Nucleus accumbens (tissue), 56 donors: ENCODE results near the gene BABAM2.

ENCODE experiments used
- DNase-seq, 56 donors: peaks; one replicate each; lab custom pipeline; 2025; lab: John Stamatoyannopoulos, UW

The BABAM2 gene

GRCh38 chr2:27906074-27906473 is 15.5 kb downstream of the BABAM2 start:
- no peak for DNase-seq

GRCh38 chr2:27907547-27907946 is 17.0 kb downstream of the BABAM2 start:
- DNase-seq, result no peak

DNA sequence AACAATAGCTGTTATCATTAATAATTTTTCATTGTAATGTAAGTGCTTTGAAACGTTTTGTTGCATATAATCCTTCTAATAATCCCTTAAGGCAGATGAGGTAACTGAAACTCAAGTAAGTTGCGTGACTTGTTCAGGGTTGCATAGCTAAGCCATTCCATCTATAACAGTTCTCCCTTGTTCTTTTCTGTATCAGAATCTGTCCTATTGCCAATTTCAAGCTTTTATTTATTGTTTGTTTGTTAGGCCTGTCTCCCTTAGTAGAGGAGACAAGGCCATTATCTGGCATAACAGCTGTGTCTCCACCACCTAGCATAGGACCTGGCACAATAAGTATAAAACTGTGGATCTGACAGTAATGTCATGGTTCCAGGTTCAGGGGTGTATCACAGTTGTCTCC is 19.4 kb downstream of the BABAM2 start:
- DNase-seq, result no peak

DNA sequence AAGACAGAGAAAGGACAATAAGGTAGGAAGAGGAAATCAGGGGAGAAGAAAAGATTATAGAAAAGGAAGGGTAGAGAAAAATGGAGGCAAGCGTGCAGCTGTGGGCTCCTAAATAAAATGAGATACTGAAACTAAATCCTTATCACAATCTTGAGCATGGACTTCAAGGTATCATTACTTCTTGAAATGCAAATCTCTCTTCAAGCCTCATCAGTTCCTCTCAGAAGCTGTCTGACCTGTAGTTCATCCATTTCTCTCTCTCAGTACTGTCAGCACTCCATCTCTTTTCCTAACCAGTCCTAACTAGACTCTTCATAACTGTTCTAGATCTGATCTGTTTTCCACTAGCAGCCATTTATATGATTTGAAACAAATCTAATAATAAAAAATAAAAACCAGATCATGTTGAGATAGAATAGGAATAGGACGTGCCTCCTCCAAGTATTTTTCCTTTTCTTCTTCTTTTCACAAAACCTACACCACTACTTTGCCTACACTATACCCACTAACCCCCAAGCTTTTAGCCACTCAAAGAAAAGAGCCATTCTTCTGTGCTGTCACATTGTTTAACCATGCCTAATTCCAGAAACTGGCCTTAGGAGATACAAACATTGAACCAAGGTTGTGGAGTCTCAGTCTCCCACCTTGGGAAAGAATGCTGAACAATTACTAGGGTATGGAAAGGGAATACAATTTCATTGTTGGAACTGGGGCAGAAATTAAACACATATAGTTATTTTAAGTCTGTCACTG is 21.1 kb downstream of the BABAM2 start:
- no peak for DNase-seq

DNA sequence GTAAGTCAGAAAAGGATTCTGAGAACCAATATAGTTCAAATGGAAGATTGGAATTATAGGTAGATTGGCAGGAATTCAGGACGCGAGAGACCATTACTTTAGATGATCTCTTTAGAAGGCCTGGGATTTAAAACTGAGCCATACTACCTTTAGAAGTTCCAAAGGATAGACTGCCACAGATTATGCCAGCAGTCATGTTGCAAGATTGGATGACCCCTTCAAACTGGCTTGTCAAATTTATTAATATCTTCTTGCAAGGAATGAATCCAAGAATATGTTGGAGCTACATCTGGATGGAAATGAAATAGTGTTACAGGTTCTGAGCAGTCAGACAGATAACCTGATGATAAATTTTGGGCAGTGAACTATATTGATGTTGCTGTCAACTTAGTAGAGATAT is 22.0 kb downstream of the BABAM2 start:
- DNase-seq, result no peak

- DNase-seq, result no peak
These were observed 23.7 kb downstream of the BABAM2 start for GRCh38 chr2:27914041-27914804.

- no peak for DNase-seq
These were observed 24.3 kb downstream of the BABAM2 start for GRCh38 chr2:27914805-27915175.

DNA sequence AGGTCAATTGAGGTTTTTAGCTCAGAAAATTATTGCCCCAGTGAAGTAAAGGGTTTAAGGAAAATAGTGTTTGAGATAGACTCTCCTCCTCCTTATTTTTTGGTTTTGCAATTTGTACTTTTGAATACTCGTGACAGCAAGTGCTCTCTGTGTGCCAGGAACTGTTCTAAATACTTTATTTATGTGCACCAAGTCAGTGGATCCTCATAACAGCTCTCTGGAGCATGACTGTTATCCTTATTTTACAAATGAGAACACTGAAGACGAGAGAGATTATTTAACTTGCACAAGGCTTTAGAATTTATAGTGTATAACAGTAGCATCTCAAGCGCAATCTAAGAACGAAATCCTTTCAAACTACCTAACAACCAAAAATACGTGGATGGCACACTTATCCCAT is 24.7 kb downstream of the BABAM2 start:
- DNase-seq, result no peak

DNA sequence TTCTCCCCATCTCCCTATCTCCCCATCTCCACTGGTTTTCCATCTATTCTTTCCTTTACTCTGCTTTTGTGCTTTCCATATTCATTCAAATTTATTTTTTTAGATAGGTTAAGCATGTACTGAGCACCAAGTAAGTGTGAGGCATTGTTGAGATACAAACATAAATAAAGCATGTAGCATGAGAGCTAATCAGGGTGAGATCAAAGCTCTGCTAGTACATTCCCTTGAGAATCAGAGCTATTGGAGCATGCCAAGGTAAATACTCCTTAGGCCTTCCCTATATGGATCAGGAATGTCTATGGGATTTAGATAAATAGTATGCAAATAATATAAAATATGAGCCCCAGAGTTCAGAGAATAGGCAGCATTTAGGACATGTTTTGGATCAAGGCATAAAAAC is 25.3 kb downstream of the BABAM2 start:
- DNase-seq, result no peak

DNA sequence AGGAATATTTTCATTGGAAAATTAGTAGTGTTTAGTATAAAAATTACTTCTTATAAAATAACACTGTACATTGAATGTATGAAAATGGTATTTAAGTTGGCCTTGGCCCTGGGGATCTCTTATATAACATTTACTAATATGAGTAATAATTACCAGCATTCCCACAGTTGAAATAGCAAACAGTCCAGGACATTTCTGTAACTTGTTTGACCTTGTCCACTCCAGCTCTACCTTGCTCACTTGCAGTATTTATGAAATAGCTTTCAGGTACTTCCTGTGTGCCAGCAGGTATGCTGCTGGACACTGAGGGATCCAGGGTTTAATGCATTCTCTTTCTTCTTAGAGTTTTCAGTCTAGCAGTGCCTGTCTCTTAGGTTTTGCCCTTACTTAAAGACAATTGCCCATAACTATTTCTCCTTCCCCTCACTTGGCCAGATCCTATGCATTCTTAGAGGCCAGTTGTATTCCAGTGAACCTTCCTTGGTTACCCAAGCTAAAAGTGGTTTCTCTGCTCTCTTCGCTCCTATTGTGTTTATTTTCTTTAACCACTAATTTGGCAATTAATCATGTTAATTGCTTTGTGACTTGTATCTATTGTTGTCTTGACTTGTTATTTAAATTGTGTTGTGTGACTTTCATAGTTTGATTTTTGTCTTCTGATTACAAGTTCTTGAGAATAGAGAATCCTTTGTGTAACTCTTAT is 25.9 kb downstream of the BABAM2 start:
- DNase-seq, result no peak

- no peak for DNase-seq
These were observed 29.8 kb downstream of the BABAM2 start for GRCh38 chr2:27920148-27920885.

GRCh38 chr2:27921424-27921823 is 30.9 kb downstream of the BABAM2 start:
- no peak for DNase-seq

GRCh38 chr2:27921880-27922547 is 31.5 kb downstream of the BABAM2 start:
- DNase-seq, result no peak

GRCh38 chr2:27922842-27923241 is 32.3 kb downstream of the BABAM2 start:
- no peak for DNase-seq

GRCh38 chr2:27925766-27926472 is 35.4 kb downstream of the BABAM2 start:
- DNase-seq, result no peak

GRCh38 chr2:27929916-27930486 is 39.5 kb downstream of the BABAM2 start:
- no peak for DNase-seq

GRCh38 chr2:27931361-27931950 is 40.9 kb downstream of the BABAM2 start:
- DNase-seq, result no peak

GRCh38 chr2:27932396-27932795 is 41.9 kb downstream of the BABAM2 start:
- no peak for DNase-seq

DNA sequence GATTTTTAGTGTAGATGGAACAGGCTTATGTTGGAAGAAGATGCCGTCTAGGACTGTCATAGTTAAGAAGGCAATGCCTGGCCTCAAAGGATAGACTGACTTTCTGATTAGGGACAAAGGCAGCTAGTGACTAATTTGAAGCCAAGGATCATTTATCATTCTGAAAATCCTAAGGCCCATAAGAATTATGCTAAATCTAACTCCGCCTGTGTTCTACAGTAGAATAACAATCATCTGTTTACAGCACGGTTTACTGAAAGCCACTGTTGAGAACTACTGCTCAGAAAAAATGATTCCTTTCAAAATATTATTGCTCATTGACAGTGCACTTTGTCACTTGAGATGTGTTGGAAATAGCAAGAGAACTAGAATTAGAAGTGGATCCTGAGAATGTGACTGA is 44.5 kb downstream of the BABAM2 start:
- no peak for DNase-seq
